Measurements from ENCODE around the gene GGACT. TPM values are rescaled to one million over a fixed set of nuclear protein-coding genes. Genes with fewer than 3 reads are reported as not detected.

Gene GGACT
- total and polyA plus RNA-seq, 2 of the 8 experiments (the other 6 are each of a cell fraction or from before 2014, with no cell fraction given) = 1.1 to 1.5 TPM

- TF ChIP-seq SUZ12 (IDR thresholded peaks at IDR 0.05; ENCODE audit: low read length) (no peak), PHF8 (conservative IDR thresholded peaks at IDR 0.05; ENCODE audit: low read depth, low read length) (no peak), KDM1A (IDR thresholded peaks at IDR 0.05; ENCODE audit: borderline replicate concordance, low read length) (no peak), BCL11A (IDR thresholded peaks at IDR 0.05; ENCODE audit: low read depth in 2 of 2, low read length in 2 of 2) (no peak)
- TF ChIP-seq, protein P1, sequence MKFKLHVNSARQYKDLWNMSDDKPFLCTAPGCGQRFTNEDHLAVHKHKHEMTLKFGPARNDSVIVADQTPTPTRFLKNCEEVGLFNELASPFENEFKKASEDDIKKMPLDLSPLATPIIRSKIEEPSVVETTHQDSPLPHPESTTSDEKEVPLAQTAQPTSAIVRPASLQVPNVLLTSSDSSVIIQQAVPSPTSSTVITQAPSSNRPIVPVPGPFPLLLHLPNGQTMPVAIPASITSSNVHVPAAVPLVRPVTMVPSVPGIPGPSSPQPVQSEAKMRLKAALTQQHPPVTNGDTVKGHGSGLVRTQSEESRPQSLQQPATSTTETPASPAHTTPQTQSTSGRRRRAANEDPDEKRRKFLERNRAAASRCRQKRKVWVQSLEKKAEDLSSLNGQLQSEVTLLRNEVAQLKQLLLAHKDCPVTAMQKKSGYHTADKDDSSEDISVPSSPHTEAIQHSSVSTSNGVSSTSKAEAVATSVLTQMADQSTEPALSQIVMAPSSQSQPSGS (IDR thresholded peaks at IDR 0.05; ENCODE audit: low read length) = no peak
Measured at GRCh38 chr13:100594731-100595130, 6.1 kb upstream of the GGACT start (continued).

Measured in H1 (cell line).